Psoas muscle (tissue), 8 donors: Measurements from ENCODE around the gene DSG3. TPM values are rescaled to one million over a fixed set of nuclear protein-coding genes. Genes with fewer than 3 reads are reported as not detected.

Source experiments
- ATAC-seq, 4 donors: fragments of 200-7000 bp; cut with Tn5 transposase; one replicate each; pipeline ENCODE4 v1.9.1; 2020; ENCODE audit warnings: moderate library complexity in 3 of 4, mild to moderate bottlenecking in 2 of 4
- DNase-seq, 2 donors: peaks; one replicate each; pipeline ENCODE4 v3.0.0-alpha.2; 2020
- H3K27ac ChIP-seq: fragments of 200-600 bp; one replicate; pipeline ENCODE4 v1.8.0; 2022
- H3K27me3 ChIP-seq, 3 donors: fragments of 200-600 bp in 1 of 3; one replicate each; pipeline versions ENCODE4 v1.6.1 to v1.8.0; 2013 to 2022; ENCODE audit warnings: low read length in 2 of 3, mild to moderate bottlenecking in 2 of 3, moderate library complexity in 1 of 3; ENCODE audit not compliant: insufficient read depth in 3 of 3
- H3K36me3 ChIP-seq, 2 donors: fragments of 200-600 bp in 1 of 2; one replicate each; pipeline versions ENCODE4 v1.6.1 to v1.8.0; 2013 to 2022; ENCODE audit warnings: low read depth in 1 of 2, mild to moderate bottlenecking in 1 of 2, moderate library complexity in 1 of 2; ENCODE audit not compliant: insufficient read depth in 1 of 2
- H3K4me1 ChIP-seq: fragments of 200-600 bp; one replicate; pipeline ENCODE4 v1.8.0; 2022
- H3K4me3 ChIP-seq: fragments of 200-600 bp; one replicate; pipeline ENCODE4 v1.8.0; 2022; ENCODE audit warnings: mild to moderate bottlenecking
- H3K9me3 ChIP-seq: fragments of 200-600 bp; one replicate; pipeline ENCODE4 v1.8.0; 2022
- CTCF ChIP-seq: fragments of 200-600 bp; IDR thresholded peaks from one replicate; pipeline ENCODE4 v1.8.0; 2022; ENCODE audit warnings: antibody characterized with exemption
- WGBS, 3 donors: extraction: QIAGEN DNeasy Blood & Tissue Kit; methylation state at CpG; one replicate each; pipeline versions ENCODE4 v1.1.6 to v1.1.7; 2013; 5-methylcytosine and 5-hydroxymethylcytosine counted together
- intact Hi-C, 2 donors: fragments of 100-400 bp; cut with DNase I; formaldehyde crosslinking; loops; one replicate each; pipeline versions ENCODE4 v1.11.0 to v1.14.2; 2022
- long read RNA-seq, 2 donors: library from polyadenylated mRNA; unstranded; transcript quantifications; one replicate each; pipeline ENCODE4 v2.0.0, GENCODE V29; 2021
- polyA plus RNA-seq, 3 donors: library from polyadenylated mRNA; stranded (reverse); fragments of 200-250 nt; gene quantifications; one replicate each; pipeline ENCODE4 v1.2.3, GENCODE V29; 2013
- total RNA-seq, 4 donors: library from RNA; stranded (reverse); fragmentation: NEBNext Ultra II Directional in 2 of 4; extraction: Animal tissue kit (Norgen Biotek cat#: 25700) in 2 of 4; gene quantifications; one replicate each; pipeline versions ENCODE4 v1.2.1 to v1.2.4, GENCODE V29; 2021 to 2023
- donor health status: healthy with polysubstance abuse.
- donor health status: DM: no; HTN: no; CAD: no; lungs with moderate emphysema.
- donor health status: Bipolar disorder and iron deficiency.
- donor health status: healthy.
- donor health status: DM: yes; HTN: yes; CAD: no.
- donor health status: DM: no; HTN: no; CAD: no.
- donor health status: DM: no; HTN: no; CAD: no.
- donor health status: DM: yes; HTN: yes; CAD: no.

Gene DSG3
- total RNA-seq (under 1 TPM in 1 of 4 donors, not detected in 3; 0.04 TPM), polyA plus RNA-seq (under 1 TPM; under 0.01 to 0.03 (median 0.01) TPM)
- long read RNA-seq, donor 1, result 0 reads
- long read RNA-seq, donor 2, result 0 reads

- H3K4me1 ChIP-seq, result no peaks in the 10 kb centered on the region
- DNase-seq (no peak), ATAC-seq (no peak)
- H3K4me3 ChIP-seq, result no peak within 1 kb of the TSS
- peaks cover 0 to 3% (median 0%) of the 10 kb centered on the region in 3 donors for H3K27me3 ChIP-seq
- H3K27ac ChIP-seq, result no peak within 1 kb of the TSS
- H3K36me3 ChIP-seq, result no peaks in the 10 kb centered on the region
- 48 to 62% (median 49%) methylated on average over 9 of the region's 9 CpGs for WGBS, 3 donors
- intact Hi-C loops, result no loop called here
- H3K9me3 ChIP-seq, result no peaks in the 10 kb centered on the region
- no peak for TF ChIP-seq CTCF
Measured at GRCh38 chr18:31447530-31448191, at the start of gene DSG3. Gene DSG3, plus strand, starts transcription at chr18:31447741. Its CDS starts 137 bp downstream, at chr18:31447878.

- no peak for ATAC-seq
- Histone ChIP-seq H3K9me3 (no peaks in the 10 kb centered on the region), H3K36me3 (no peaks in the 10 kb centered on the region), H3K27me3 (no peaks in the 10 kb centered on the region), H3K4me3 (no peak overlapping the region), H3K27ac (no peak overlapping the region), H3K4me1 (no peaks in the 10 kb centered on the region)
- DNase-seq, result no peak
- no peak for TF ChIP-seq CTCF
- WGBS, 3 donors, result 36 to 44% (median 41%) methylated on average over 2 of the region's 2 CpGs
- intact Hi-C loops, result no loop called here
Measured at GRCh38 chr18:31398191-31398590, 49.4 kb upstream of the DSG3 start.

GRCh38 chr18:31399306-31400032 lies 48.1 kb upstream of the DSG3 start:
- ATAC-seq, result no peak
- no peaks in the 10 kb centered on the region for H3K4me1 ChIP-seq
- intact Hi-C loops, result no loop called here

GRCh38 chr18:31401156-31402025 lies 46.1 kb upstream of the DSG3 start:
- ATAC-seq, result no peak
- WGBS, 3 donors, result 66 to 75% (median 73%) methylated on average over 6 of the region's 6 CpGs
- TF ChIP-seq CTCF, result no peak

More at GRCh38 chr18:31399306-31400032, 48.1 kb upstream of the DSG3 start:
- DNase-seq, result no peak
- Histone ChIP-seq H3K4me3 (no peak overlapping the region), H3K27ac (no peak overlapping the region), H3K27me3 (no peaks in the 10 kb centered on the region), H3K36me3 (no peaks in the 10 kb centered on the region), H3K9me3 (no peaks in the 10 kb centered on the region)
- no peak for TF ChIP-seq CTCF
- WGBS, 3 donors, result 32 to 41% (median 37%) methylated on average over 6 of the region's 6 CpGs

More at GRCh38 chr18:31401156-31402025, 46.1 kb upstream of the DSG3 start:
- Histone ChIP-seq H3K27me3 (no peaks in the 10 kb centered on the region), H3K4me1 (no peaks in the 10 kb centered on the region), H3K4me3 (no peak overlapping the region), H3K9me3 (no peaks in the 10 kb centered on the region), H3K36me3 (no peaks in the 10 kb centered on the region), H3K27ac (no peak overlapping the region)
- intact Hi-C loops, result no loop called here
- no peak for DNase-seq
